K562 (cell line): ENCODE results near the gene PSMA5.
A peak's percentile ranks its signal among the peaks of the same experiment; 100 is the strongest.

ENCODE experiments used
- CHD2 ChIP-seq: IDR thresholded peaks from 2 replicates; pipeline ENCODE4 v1.6.1; 2011; ENCODE audit warnings: low read depth, low read length
- DACH1 ChIP-seq: fragments of 450-650 bp; IDR thresholded peaks from 2 replicates; pipeline ENCODE4 v1.6.1; 2018; ENCODE audit not compliant: partially characterized antibody
- ETS2 ChIP-seq: IDR thresholded peaks from 2 replicates; pipeline ENCODE4 v1.6.1; 2016; ENCODE audit warnings: borderline replicate concordance, missing genetic modification characterization, mild to moderate bottlenecking, moderate library complexity, missing compliant biosample characterization; ENCODE audit not compliant: poor library complexity, severe bottlenecking
- FOSL1 ChIP-seq: fragments of 200-800 bp; sonication (Bioruptor generic); conservative IDR thresholded peaks from 2 replicates; pipeline ENCODE4 v1.6.1; 2016; ENCODE audit warnings: missing genetic modification characterization, missing compliant biosample characterization
- GATAD2B ChIP-seq: fragments of 450-650 bp; IDR thresholded peaks from 2 replicates; pipeline ENCODE4 v1.6.1; 2017; ENCODE audit warnings: mild to moderate bottlenecking, borderline replicate concordance
- RFX1 ChIP-seq: fragments of 450-650 bp; IDR thresholded peaks from 2 replicates; pipeline ENCODE4 v1.6.1; 2016; ENCODE audit warnings: mild to moderate bottlenecking, moderate library complexity
- ZKSCAN1 ChIP-seq: fragments of 150-350 bp; IDR thresholded peaks from 2 replicates; pipeline ENCODE4 v1.6.1; 2016; ENCODE audit warnings: low read depth, low read length
- TF ChIP-seq, protein P1 (sequence below), 3 experiments: IDR thresholded peaks in 2 of 3; conservative IDR thresholded peaks in 1 of 3; 2 replicates each; pipeline ENCODE4 v1.5.1; 2011 to 2012; ENCODE audit warnings: low read length in 3 of 3, mild to moderate bottlenecking in 3 of 3, control low read depth in 2 of 3, improper control_type of control experiment in 1 of 3, inconsistent platforms in 1 of 3, low read depth in 1 of 3, mixed read lengths in 1 of 3, moderate library complexity in 1 of 3; ENCODE audit not compliant: insufficient read depth in 2 of 3
- TF ChIP-seq, protein P2 (sequence below): fragments of 250-450 bp; sonication (Bioruptor Pico); IDR thresholded peaks from 2 replicates; pipeline ENCODE4 v1.5.0; 2021; ENCODE audit warnings: mild to moderate bottlenecking, moderate library complexity

DNA sequence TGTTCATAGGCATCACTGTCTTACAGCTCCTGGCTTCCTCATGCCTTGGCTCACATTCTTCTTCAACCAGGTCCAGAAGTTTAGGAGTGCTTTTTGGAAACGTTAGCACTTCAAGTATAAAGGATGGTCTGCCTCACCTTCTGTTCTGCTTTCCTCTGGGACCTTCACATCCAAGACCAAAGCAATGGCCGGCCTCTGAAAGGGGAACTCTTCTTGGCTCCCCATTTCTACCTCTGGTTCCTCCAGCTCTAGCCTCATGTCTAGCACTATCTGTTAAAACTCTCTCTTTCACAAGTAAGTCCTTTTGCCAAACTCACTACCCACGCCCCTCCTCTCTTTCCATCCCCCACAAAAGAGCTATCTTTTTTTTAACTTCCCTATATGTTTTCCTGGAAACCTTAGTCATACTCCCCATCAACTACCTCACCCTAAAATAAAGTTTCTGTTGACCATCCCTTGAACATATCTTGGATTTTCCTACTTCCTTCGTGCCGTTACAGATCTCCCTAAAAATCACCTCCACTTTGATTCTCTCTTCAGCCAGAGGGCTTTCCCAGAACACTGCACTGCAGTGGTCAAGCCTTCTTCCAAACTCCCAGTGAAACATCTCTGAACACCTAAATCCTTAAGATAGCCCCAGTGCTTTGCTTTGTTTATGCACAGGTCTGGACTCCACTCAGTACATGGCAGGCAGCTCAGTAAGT is 36.5 kb downstream of the PSMA5 start:
- TF ChIP-seq CHD2: no peak
- peak; percentile 95 for TF ChIP-seq FOSL1
- no peak for TF ChIP-seq ETS2 (tag)
- TF ChIP-seq, protein P1, sequence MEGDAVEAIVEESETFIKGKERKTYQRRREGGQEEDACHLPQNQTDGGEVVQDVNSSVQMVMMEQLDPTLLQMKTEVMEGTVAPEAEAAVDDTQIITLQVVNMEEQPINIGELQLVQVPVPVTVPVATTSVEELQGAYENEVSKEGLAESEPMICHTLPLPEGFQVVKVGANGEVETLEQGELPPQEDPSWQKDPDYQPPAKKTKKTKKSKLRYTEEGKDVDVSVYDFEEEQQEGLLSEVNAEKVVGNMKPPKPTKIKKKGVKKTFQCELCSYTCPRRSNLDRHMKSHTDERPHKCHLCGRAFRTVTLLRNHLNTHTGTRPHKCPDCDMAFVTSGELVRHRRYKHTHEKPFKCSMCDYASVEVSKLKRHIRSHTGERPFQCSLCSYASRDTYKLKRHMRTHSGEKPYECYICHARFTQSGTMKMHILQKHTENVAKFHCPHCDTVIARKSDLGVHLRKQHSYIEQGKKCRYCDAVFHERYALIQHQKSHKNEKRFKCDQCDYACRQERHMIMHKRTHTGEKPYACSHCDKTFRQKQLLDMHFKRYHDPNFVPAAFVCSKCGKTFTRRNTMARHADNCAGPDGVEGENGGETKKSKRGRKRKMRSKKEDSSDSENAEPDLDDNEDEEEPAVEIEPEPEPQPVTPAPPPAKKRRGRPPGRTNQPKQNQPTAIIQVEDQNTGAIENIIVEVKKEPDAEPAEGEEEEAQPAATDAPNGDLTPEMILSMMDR (IDR thresholded peaks at IDR 0.05 in 2 of 3, conservative IDR thresholded peaks at IDR 0.05 in 1 of 3; ENCODE audit: insufficient read depth in 2 of 3, low read depth in 1 of 3, low read length in 3 of 3): no peak
- TF ChIP-seq DACH1: no peak
- no peak for TF ChIP-seq RFX1
- TF ChIP-seq ZKSCAN1: 0 out of 2 replicates have a peak, but pooled peaks have one; percentile 22
- TF ChIP-seq GATAD2B: peak; percentile 14; the same call in 1 of the 2 replicates
- TF ChIP-seq, protein P2, sequence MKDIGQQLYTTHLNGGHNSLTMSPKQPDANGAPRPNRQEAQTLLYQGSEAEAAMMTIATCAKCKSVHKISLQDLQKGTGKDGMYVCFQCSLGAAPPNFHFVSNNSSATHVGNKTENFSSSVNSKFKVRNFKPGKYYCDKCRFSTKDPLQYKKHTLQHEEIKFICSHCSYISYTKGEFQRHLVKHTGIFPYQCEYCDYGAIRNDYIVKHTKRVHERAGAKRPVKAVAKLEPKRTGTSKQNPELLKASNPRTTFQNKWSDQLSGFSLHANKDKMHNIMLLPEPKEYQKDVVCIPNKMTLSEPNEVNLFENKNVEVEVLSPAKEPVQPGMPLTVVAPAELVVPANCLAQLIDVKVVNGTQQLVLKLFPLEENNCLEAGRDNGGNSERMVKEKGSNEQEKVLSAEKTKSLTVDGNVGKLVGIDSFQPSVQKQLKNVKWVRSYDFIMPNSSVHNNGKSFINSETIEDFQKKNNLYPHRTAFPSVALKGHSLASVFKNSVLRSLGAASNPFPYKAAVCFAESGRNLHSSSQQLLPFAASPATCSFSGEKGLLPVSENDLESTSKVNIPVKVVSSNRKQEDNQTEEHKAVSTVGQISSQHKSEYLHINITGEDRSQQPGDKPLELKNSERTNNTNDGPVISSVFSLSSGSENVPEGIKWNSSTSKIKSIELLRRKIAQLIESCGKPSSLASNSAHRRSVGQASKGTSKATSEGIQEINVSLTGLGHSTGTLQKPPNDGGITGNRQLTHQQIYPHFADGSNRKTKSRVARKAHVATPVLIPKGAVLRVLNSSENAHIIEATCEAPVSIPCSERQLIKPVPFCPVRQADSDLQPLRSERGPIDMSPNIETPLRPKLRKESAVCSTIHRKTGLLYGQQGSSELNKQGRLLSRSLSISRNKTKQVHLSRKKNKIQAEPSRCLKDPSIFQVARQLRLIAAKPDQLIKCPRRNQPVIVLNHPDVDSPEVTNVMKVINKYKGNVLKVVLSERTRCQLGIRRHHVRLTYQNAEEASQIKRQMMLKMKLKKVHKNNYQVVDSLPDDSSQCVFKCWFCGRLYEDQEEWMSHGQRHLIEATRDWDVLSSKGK: no peak
